ENCODE measurements around the gene TCF4.

The TCF4 gene

GRCh38 chr18:55588870-55589595, 1.0 kb upstream of the TCF4 start:
- H3K4me2 ChIP-seq (ENCODE audit: low read length), result peak overlapping the region; percentile 61
- TF ChIP-seq EZH2phosphoT487 (IDR thresholded peaks at IDR 0.05; ENCODE audit: borderline replicate concordance, low read length), result no peak
- TF ChIP-seq CTCF (IDR thresholded peaks at IDR 0.05; ENCODE audit: low read depth, low read length, poor library complexity, severe bottlenecking), result no peak
- peaks cover 9% of the 10 kb centered on the region for H3F3A ChIP-seq (ENCODE audit: control insufficient read depth, insufficient read depth)
- peaks cover 29% of the 10 kb centered on the region for H3K36me3 ChIP-seq (ENCODE audit: control insufficient read depth, low read length)
- no peaks in the 10 kb centered on the region for H3K27me3 ChIP-seq (ENCODE audit: control insufficient read depth, low read length)
- H4K20me1 ChIP-seq (ENCODE audit: control insufficient read depth, insufficient read depth, low read depth, low read length), result no peaks in the 10 kb centered on the region
- peak overlapping the region; percentile 81 for H3K27ac ChIP-seq (ENCODE audit: low read depth, low read length)
- H3K9me2 ChIP-seq (replicated peaks; ENCODE audit: control insufficient read depth, low read length), result no peaks in the 10 kb centered on the region
- peaks cover 29% of the 10 kb centered on the region for H3K4me1 ChIP-seq (ENCODE audit: control insufficient read depth, low read length)
- H3K9me3 ChIP-seq (ENCODE audit: control insufficient read depth, insufficient read depth, low read length), result no peaks in the 10 kb centered on the region
- H3K4me3 ChIP-seq (ENCODE audit: low read length), result peak overlapping the region; percentile 77
- H3K79me2 ChIP-seq (ENCODE audit: control insufficient read depth, low read length), result peaks cover 52% of the 10 kb centered on the region

- H3K27ac ChIP-seq (ENCODE audit: low read depth, low read length), result peak overlapping the region; percentile 81
- H3F3A ChIP-seq (ENCODE audit: control insufficient read depth, insufficient read depth), result peaks cover 9% of the 10 kb centered on the region
- peak overlapping the region; percentile 82 for H3K4me3 ChIP-seq (ENCODE audit: low read length)
- no peaks in the 10 kb centered on the region for H3K27me3 ChIP-seq (ENCODE audit: control insufficient read depth, low read length)
- peaks cover 63% of the 10 kb centered on the region for H3K79me2 ChIP-seq (ENCODE audit: control insufficient read depth, low read length)
- peak overlapping the region; percentile 66 for H3K4me2 ChIP-seq (ENCODE audit: low read length)
- TF ChIP-seq CTCF (IDR thresholded peaks at IDR 0.05; ENCODE audit: low read depth, low read length, poor library complexity, severe bottlenecking) (no peak), EZH2phosphoT487 (IDR thresholded peaks at IDR 0.05; ENCODE audit: borderline replicate concordance, low read length) (no peak)
- H3K9me3 ChIP-seq (ENCODE audit: control insufficient read depth, insufficient read depth, low read length), result no peaks in the 10 kb centered on the region
- H3K36me3 ChIP-seq (ENCODE audit: control insufficient read depth, low read length), result peaks cover 42% of the 10 kb centered on the region
- H3K9me2 ChIP-seq (replicated peaks; ENCODE audit: control insufficient read depth, low read length), result no peaks in the 10 kb centered on the region
- no peaks in the 10 kb centered on the region for H4K20me1 ChIP-seq (ENCODE audit: control insufficient read depth, insufficient read depth, low read depth, low read length)
- H3K4me1 ChIP-seq (ENCODE audit: control insufficient read depth, low read length), result peaks cover 30% of the 10 kb centered on the region
These were observed 428 bp downstream of the TCF4 start for GRCh38 chr18:55587418-55588110.

GRCh38 chr18:55585920-55586561, 2.0 kb downstream of the TCF4 start:
- Histone ChIP-seq H3K4me1 (ENCODE audit: control insufficient read depth, low read length) (peaks cover 33% of the 10 kb centered on the region), H3K4me2 (ENCODE audit: low read length) (peak overlapping the region; percentile 66), H3K4me3 (ENCODE audit: low read length) (peak overlapping the region; percentile 82), H3K36me3 (ENCODE audit: control insufficient read depth, low read length) (peaks cover 56% of the 10 kb centered on the region), H3K27ac (ENCODE audit: low read depth, low read length) (peak overlapping the region; percentile 22), H3K9me2 (replicated peaks; ENCODE audit: control insufficient read depth, low read length) (no peaks in the 10 kb centered on the region), H3K79me2 (ENCODE audit: control insufficient read depth, low read length) (peaks cover 77% of the 10 kb centered on the region), H4K20me1 (ENCODE audit: control insufficient read depth, insufficient read depth, low read depth, low read length) (no peaks in the 10 kb centered on the region), H3K9me3 (ENCODE audit: control insufficient read depth, insufficient read depth, low read length) (no peaks in the 10 kb centered on the region), H3F3A (ENCODE audit: control insufficient read depth, insufficient read depth) (peaks cover 9% of the 10 kb centered on the region), H3K27me3 (ENCODE audit: control insufficient read depth, low read length) (no peaks in the 10 kb centered on the region)
- TF ChIP-seq CTCF (IDR thresholded peaks at IDR 0.05; ENCODE audit: low read depth, low read length, poor library complexity, severe bottlenecking) (no peak), EZH2phosphoT487 (IDR thresholded peaks at IDR 0.05; ENCODE audit: borderline replicate concordance, low read length) (no peak)

All from DOHH2 (cell line).